Measurements from ENCODE around the gene PWP1. TPM values are rescaled to one million over a fixed set of nuclear protein-coding genes. Genes with fewer than 3 reads are reported as not detected.

PWP1 gene
- total RNA-seq (2013; cell fraction: nucleolus; rRNA removed) = 112 and 139 TPM in 2 replicates
- total RNA-seq (2014; rRNA removed) = 42.4 and 46.3 TPM in 2 replicates
- total RNA-seq (2014; rRNA removed; fragmentation: Illumina TruSeq; extraction: Trizol) = 64.0 and 65.2 TPM in 2 replicates
- total RNA-seq (2021) = 45.7 and 49.4 TPM in 2 replicates
- polyA plus RNA-seq (2011; ENCODE audit: low read depth) = 41.1 TPM
- 93.0 and 117 TPM in 2 replicates for polyA plus RNA-seq (2011; rRNA removed)
- 80.2 and 100 TPM in 2 replicates for polyA plus RNA-seq (2011; cell fraction: cytosol; rRNA removed)
- 53.7 and 106 TPM in 2 replicates for polyA plus RNA-seq (2011; cell fraction: nucleus; rRNA removed)
- polyA plus RNA-seq (2012) = 35.0 and 42.6 TPM in 2 replicates
- 76.1 and 83.5 TPM in 2 replicates for polyA plus RNA-seq (2014; fragmentation: Illumina TruSeq; extraction: Trizol)
- polyA plus RNA-seq (2014; fragmentation: Nextera tagmentation; extraction: Ambion mirVana) = 100 to 1,000 TPM; 244 to 283 TPM
- polyA plus RNA-seq (2014; rRNA removed) = 37.4 and 46.5 TPM in 2 replicates
- 100 to 1,000 TPM in 1 of 2 experiments, 10 to 100 TPM in 1; 99.4 to 108 TPM for polyA plus RNA-seq (2016; fragmentation: Nextera tagmentation; extraction: Ambion mirVana)
- 33.7 and 59.5 TPM in 2 replicates for polyA minus RNA-seq (2011; rRNA and poly(A)+ RNA removed)
- polyA minus RNA-seq (2011; cell fraction: cytosol; rRNA and poly(A)+ RNA removed) = 20.8 TPM in 2 replicates
- polyA minus RNA-seq (2011; cell fraction: nucleus; rRNA and poly(A)+ RNA removed) = 14.0 and 26.3 TPM in 2 replicates
- percentile 89 among the genes with signal in this experiment for Bru-seq, nascent RNA
- percentile 86 among the genes with signal in this experiment for BruChase-seq, experiment 1, labeled RNA remaining after a 6-hour chase
- percentile 91 among the genes with signal in this experiment for BruChase-seq, experiment 2, labeled RNA remaining after a 2-hour chase
- long read RNA-seq, experiment 1, transcript PWP1-201 (15 exons, 2,621 nt) = major isoform, 62 of 98 reads
- long read RNA-seq, experiment 1, partial matches to known transcripts = 30 of 98 reads
- long read RNA-seq, experiment 1, other reads (novel, unspliced or antisense) = 6 of 98 reads
- long read RNA-seq, experiment 2, transcript PWP1-201 (15 exons, 2,621 nt) = major isoform, 84 of 255 reads
- long read RNA-seq, experiment 2, partial matches to known transcripts = 157 of 255 reads
- long read RNA-seq, experiment 2, other reads (novel, unspliced or antisense) = 14 of 255 reads

DNA sequence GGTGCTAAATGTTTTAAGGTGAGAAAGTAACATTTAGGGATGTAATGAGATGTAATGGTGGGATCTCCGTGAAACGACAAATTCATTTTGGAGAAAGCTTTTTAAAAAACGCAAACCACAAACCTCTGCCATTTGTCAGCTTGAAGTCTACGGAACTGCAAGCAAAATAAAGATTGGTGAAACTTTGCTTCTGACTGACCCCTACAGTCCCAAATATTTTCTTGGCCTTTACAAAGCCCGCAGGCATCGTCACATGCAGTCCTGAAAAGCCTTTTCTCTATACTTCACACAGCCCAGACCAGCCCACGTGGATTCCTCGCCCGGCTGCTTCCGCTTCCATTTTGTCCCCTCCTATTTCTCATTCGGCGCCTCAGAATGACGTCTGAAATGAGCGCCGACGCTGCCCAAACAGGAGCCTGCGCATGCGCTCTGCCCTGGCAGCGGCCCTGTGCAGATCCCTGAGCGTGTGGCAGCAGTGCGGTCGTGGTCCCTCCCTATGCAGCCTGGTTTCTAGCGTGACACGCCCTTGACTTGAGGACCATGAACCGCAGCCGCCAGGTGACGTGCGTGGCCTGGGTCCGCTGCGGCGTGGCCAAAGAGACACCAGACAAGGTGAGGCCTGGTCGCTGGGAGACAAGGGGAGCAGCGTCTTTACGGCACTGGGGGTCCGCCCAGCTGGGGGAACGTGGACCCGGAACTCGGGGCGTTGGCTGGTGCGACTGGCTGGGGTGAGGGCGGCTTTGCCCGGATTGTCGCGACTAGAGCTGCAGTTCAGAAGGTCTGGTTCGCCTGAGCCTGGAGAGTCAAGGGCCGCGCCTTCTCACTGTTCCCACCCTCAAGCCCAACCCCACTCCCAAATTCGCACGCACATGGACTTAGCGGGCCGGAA lies at the start of gene PWP1:
PWP1 (plus strand) TSS at position 440 of the 889 bp plus-strand sequence; CDS start at position 541, 101 bp downstream.
- peak within 1 kb of the TSS; percentile 86 for H3K9ac ChIP-seq (ENCODE audit: control insufficient read depth, insufficient read depth, low read length)
- ATAC-seq (peak; percentile 96), DNase-seq (ENCODE audit: low read depth, low spot score) (peak; percentile 84), FAIRE-seq (peak; percentile 97)
- ChIA-PET CTCF (interaction anchor here (0.6 to 2.6 kb wide), 6 partner anchors 10 to 779 kb away, joined by 3 to 12 read pairs (median 4); no protein-coding TSS in a partner anchor), SMC1A (ENCODE audit: uncharacterized antibody, unreplicated experiment) (interaction anchor here (0.8 to 1.4 kb wide), 3 partner anchors 9 to 200 kb away, joined by 3 to 4 read pairs (median 3); no protein-coding TSS in a partner anchor), RAD21 (ENCODE audit: unreplicated experiment) (interaction anchor here (1.2 kb wide), 1 partner anchor 9 kb away, joined by 3 read pairs; no protein-coding TSS in a partner anchor), POLR2A (interaction anchor here (1.4 kb wide), 1 partner anchor 73 kb away, joined by 3 read pairs; no protein-coding TSS in a partner anchor)
- no peaks in the 10 kb centered on the region for H4K20me1 ChIP-seq (ENCODE audit: control insufficient read depth, insufficient read depth)
- BruUV-seq (replicated peaks) = TSS peak; percentile 72
- peaks cover 3% of the 10 kb centered on the region; the same call in 1 of the 2 replicates for H3K4me1 ChIP-seq (ENCODE audit: control insufficient read depth, insufficient read depth, low read length)
- H3K36me3 ChIP-seq (ENCODE audit: control insufficient read depth in 2 of 2, insufficient read depth in 2 of 2, low read length in 1 of 2) = peaks cover 0 to 15% of the 10 kb centered on the region in 2 experiments; a peak in 2 of 4 replicates
- H2AFZ ChIP-seq (ENCODE audit: control insufficient read depth, low read depth, low read length) = peak within 1 kb of the TSS; percentile 76
- in situ Hi-C loops (cut with MboI) (loop anchor here (5.0 to 25.0 kb wide), 2 partner anchors 72 to 827 kb away; partner anchors contain the start of gene FICD), intact Hi-C loops (cut with micrococcal nuclease; ENCODE audit: unreplicated experiment) (loop anchor here (2.0 to 5.0 kb wide), 2 partner anchors 75 to 217 kb away; partner anchors contain the start of gene PRDM4)
- H3K27ac ChIP-seq (ENCODE audit: control insufficient read depth, insufficient read depth) = peak within 1 kb of the TSS; percentile 72
- peaks cover 25% of the 10 kb centered on the region for H3K79me2 ChIP-seq (ENCODE audit: control insufficient read depth, insufficient read depth, low read length)
- H3K4me3 ChIP-seq = peak within 1 kb of the TSS; percentile 93
- WGBS (ENCODE audit: insufficient coverage, insufficient replicate concordance, low lambda C conversion rate, missing lambda C conversion rate) = 1% methylated on average over 51 of the region's 51 CpGs
- no peaks in the 10 kb centered on the region; the same call in 2 of the 3 replicates for H3K9me3 ChIP-seq (replicated peaks; ENCODE audit: control insufficient read depth, insufficient read depth, low read length)
- peak within 1 kb of the TSS; percentile 94 for H3K4me2 ChIP-seq (ENCODE audit: control insufficient read depth, insufficient read depth)
- H3K27me3 ChIP-seq (replicated peaks in 1 of 2; ENCODE audit: control insufficient read depth in 2 of 2, insufficient read depth in 2 of 2, low read length in 1 of 2) = no peaks in the 10 kb centered on the region
- TF ChIP-seq SMAD5 (IDR thresholded peaks at IDR 0.05; ENCODE audit: low read depth) (peak; percentile 84), CREM (IDR thresholded peaks at IDR 0.05; ENCODE audit: low read depth) (peak; percentile 100), MYC (IDR thresholded peaks at IDR 0.05; ENCODE audit: insufficient read depth, insufficient read length, insufficient replicate concordance, low read length, severe bottlenecking) (peak; percentile 76), NFIC (IDR thresholded peaks at IDR 0.05; ENCODE audit: low read depth, low read length) (peak; percentile 37; the same call in 1 of the 2 replicates), ATF7 (IDR thresholded peaks at IDR 0.05; ENCODE audit: low read depth) (peak; percentile 43), LARP7 (IDR thresholded peaks at IDR 0.05) (peak; percentile 65; the same call in 1 of the 2 replicates), EGR1 (IDR thresholded peaks at IDR 0.05; ENCODE audit: borderline replicate concordance in 1 of 2, low read depth in 2 of 2, low read length in 2 of 2) (peak in 1 of 2 experiments; percentile 37; a peak in 1 of 3 replicates), HDGF (IDR thresholded peaks at IDR 0.05) (peak; percentile 28; the same call in 1 of the 2 replicates), NFYA (IDR thresholded peaks at IDR 0.05; ENCODE audit: borderline replicate concordance, low read depth, low read length) (no peak), CREB1 (IDR thresholded peaks at IDR 0.05; ENCODE audit: low read depth) (peak; percentile 99), NRF1 (conservative IDR thresholded peaks at IDR 0.05; ENCODE audit: low read depth, low read length) (peak; percentile 91), PAX5 (IDR thresholded peaks at IDR 0.05; ENCODE audit: borderline replicate concordance, low read depth, low read length) (peak; percentile 91), MXI1 (IDR thresholded peaks at IDR 0.05; ENCODE audit: low read depth, low read length) (peak; percentile 100), GATAD2B (conservative IDR thresholded peaks at IDR 0.05; ENCODE audit: low read depth) (peak; percentile 71)
- TF ChIP-seq, protein P1, sequence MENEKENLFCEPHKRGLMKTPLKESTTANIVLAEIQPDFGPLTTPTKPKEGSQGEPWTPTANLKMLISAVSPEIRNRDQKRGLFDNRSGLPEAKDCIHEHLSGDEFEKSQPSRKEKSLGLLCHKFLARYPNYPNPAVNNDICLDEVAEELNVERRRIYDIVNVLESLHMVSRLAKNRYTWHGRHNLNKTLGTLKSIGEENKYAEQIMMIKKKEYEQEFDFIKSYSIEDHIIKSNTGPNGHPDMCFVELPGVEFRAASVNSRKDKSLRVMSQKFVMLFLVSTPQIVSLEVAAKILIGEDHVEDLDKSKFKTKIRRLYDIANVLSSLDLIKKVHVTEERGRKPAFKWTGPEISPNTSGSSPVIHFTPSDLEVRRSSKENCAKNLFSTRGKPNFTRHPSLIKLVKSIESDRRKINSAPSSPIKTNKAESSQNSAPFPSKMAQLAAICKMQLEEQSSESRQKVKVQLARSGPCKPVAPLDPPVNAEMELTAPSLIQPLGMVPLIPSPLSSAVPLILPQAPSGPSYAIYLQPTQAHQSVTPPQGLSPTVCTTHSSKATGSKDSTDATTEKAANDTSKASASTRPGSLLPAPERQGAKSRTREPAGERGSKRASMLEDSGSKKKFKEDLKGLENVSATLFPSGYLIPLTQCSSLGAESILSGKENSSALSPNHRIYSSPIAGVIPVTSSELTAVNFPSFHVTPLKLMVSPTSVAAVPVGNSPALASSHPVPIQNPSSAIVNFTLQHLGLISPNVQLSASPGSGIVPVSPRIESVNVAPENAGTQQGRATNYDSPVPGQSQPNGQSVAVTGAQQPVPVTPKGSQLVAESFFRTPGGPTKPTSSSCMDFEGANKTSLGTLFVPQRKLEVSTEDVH (IDR thresholded peaks at IDR 0.05; ENCODE audit: low read depth, partially characterized antibody) = peak; percentile 57

All from GM12878 (cell line).